ENCODE data around the gene DLK2. TPM values are rescaled to one million over a fixed set of nuclear protein-coding genes. Genes with fewer than 3 reads are reported as not detected.

DLK2 gene
- total RNA-seq, 1 experiment from 2014 or later = 0.59 TPM

- Mint-ChIP-seq H3K4me1 (ENCODE audit: low read depth, unreplicated experiment) (peaks cover 24% of the 10 kb centered on the region), H3K27me3 (ENCODE audit: unreplicated experiment) (no peaks in the 10 kb centered on the region), H3K36me3 (ENCODE audit: insufficient read depth, unreplicated experiment) (peaks cover 3% of the 10 kb centered on the region), H3K27ac (ENCODE audit: unreplicated experiment) (no peak overlapping the region), H3K9me3 (ENCODE audit: low read depth, unreplicated experiment) (no peaks in the 10 kb centered on the region), H3K4me3 (ENCODE audit: low read depth, unreplicated experiment) (no peak overlapping the region)
- intact Hi-C loops (cut with micrococcal nuclease; ENCODE audit: unreplicated experiment) = no loop called here
- no peak for TF ChIP-seq CTCF (IDR thresholded peaks at IDR 0.05; ENCODE audit: unreplicated experiment)
- CTCF ChIA-PET = interaction anchor here (1.0 kb wide), 1 partner anchor 10 kb away, joined by 3 read pairs; no protein-coding TSS in a partner anchor
- no TSS peak for BruUV-seq (replicated peaks)
- DNase-seq = no peak
These were observed 35.2 kb upstream of the DLK2 start for GRCh38 chr6:43490523-43490939.

- no peak for DNase-seq
- CTCF ChIA-PET = interaction anchor here (0.6 to 1.4 kb wide), 3 partner anchors 18 to 68 kb away, joined by 3 to 6 read pairs (median 3); no protein-coding TSS in a partner anchor
- BruUV-seq (replicated peaks) = no TSS peak
- peaks cover 16% of the 10 kb centered on the region for H3K4me1 Mint-ChIP-seq (ENCODE audit: low read depth, unreplicated experiment)
- intact Hi-C loops (cut with micrococcal nuclease; ENCODE audit: unreplicated experiment) = no loop called here
- no peaks in the 10 kb centered on the region for H3K9me3 Mint-ChIP-seq (ENCODE audit: low read depth, unreplicated experiment)
- no peak overlapping the region for H3K27ac Mint-ChIP-seq (ENCODE audit: unreplicated experiment)
- no peaks in the 10 kb centered on the region for H3K27me3 Mint-ChIP-seq (ENCODE audit: unreplicated experiment)
- H3K4me3 Mint-ChIP-seq (ENCODE audit: low read depth, unreplicated experiment) = no peak overlapping the region
- TF ChIP-seq CTCF (IDR thresholded peaks at IDR 0.05; ENCODE audit: unreplicated experiment) = no peak
- no peaks in the 10 kb centered on the region for H3K36me3 Mint-ChIP-seq (ENCODE audit: insufficient read depth, unreplicated experiment)
These were observed 34.1 kb upstream of the DLK2 start for GRCh38 chr6:43489277-43490072.

GRCh38 chr6:43488667-43489276 lies 33.4 kb upstream of the DLK2 start:
- no peak overlapping the region for H3K27ac Mint-ChIP-seq (ENCODE audit: unreplicated experiment)
- H3K4me1 Mint-ChIP-seq (ENCODE audit: low read depth, unreplicated experiment) = peaks cover 16% of the 10 kb centered on the region
- no peaks in the 10 kb centered on the region for H3K9me3 Mint-ChIP-seq (ENCODE audit: low read depth, unreplicated experiment)
- no peak for TF ChIP-seq CTCF (IDR thresholded peaks at IDR 0.05; ENCODE audit: unreplicated experiment)
- no TSS peak for BruUV-seq (replicated peaks)
- H3K4me3 Mint-ChIP-seq (ENCODE audit: low read depth, unreplicated experiment) = no peak overlapping the region
- H3K27me3 Mint-ChIP-seq (ENCODE audit: unreplicated experiment) = no peaks in the 10 kb centered on the region
- no peaks in the 10 kb centered on the region for H3K36me3 Mint-ChIP-seq (ENCODE audit: insufficient read depth, unreplicated experiment)
- intact Hi-C loops (cut with micrococcal nuclease; ENCODE audit: unreplicated experiment) = no loop called here
- CTCF ChIA-PET = interaction anchor here (0.6 to 1.4 kb wide), 3 partner anchors 19 to 69 kb away, joined by 3 to 6 read pairs (median 3); no protein-coding TSS in a partner anchor
- no peak for DNase-seq

GRCh38 chr6:43481591-43482236 lies 26.4 kb upstream of the DLK2 start:
- CTCF ChIA-PET = interaction anchor here (0.6 kb wide), 3 partner anchors 22 to 787 kb away, joined by 3 to 6 read pairs (median 4); no protein-coding TSS in a partner anchor
- TF ChIP-seq CTCF (IDR thresholded peaks at IDR 0.05; ENCODE audit: unreplicated experiment) = no peak
- H3K27ac Mint-ChIP-seq (ENCODE audit: unreplicated experiment) = no peak overlapping the region

More at GRCh38 chr6:43481591-43482236, 26.4 kb upstream of the DLK2 start:
- no TSS peak for BruUV-seq (replicated peaks)
- peaks cover 50% of the 10 kb centered on the region for H3K4me1 Mint-ChIP-seq (ENCODE audit: low read depth, unreplicated experiment)
- H3K36me3 Mint-ChIP-seq (ENCODE audit: insufficient read depth, unreplicated experiment) = peaks cover 32% of the 10 kb centered on the region
- H3K4me3 Mint-ChIP-seq (ENCODE audit: low read depth, unreplicated experiment) = no peak overlapping the region
- H3K27me3 Mint-ChIP-seq (ENCODE audit: unreplicated experiment) = no peaks in the 10 kb centered on the region
- no peak for DNase-seq
- intact Hi-C loops (cut with micrococcal nuclease; ENCODE audit: unreplicated experiment) = no loop called here
- H3K9me3 Mint-ChIP-seq (ENCODE audit: low read depth, unreplicated experiment) = no peaks in the 10 kb centered on the region
